HG02870 (cell line): Measurements from ENCODE around the gene TBKBP1.

Experiments
- ATAC-seq: cut with Tn5 transposase; IDR thresholded peaks from one replicate; pipeline ENCODE4 v1.9.1; 2021; ENCODE audit warnings: mild to moderate bottlenecking, moderate library complexity; ENCODE audit not compliant: unreplicated experiment

Gene TBKBP1

GRCh38 chr17:47760409-47761140 is 66.6 kb downstream of the TBKBP1 start:
- ATAC-seq = no peak
